Retinal pigment epithelial cell (primary cell): Measurements from ENCODE around the gene IQGAP1.

Source experiments
- DNase-seq: peaks from one replicate; pipeline ENCODE4 v3.0.0-alpha.2; 2010; ENCODE audit warnings: low read depth
- H3K4me3 ChIP-seq: 2 replicates; pipeline ENCODE4 v1.5.1; 2011; ENCODE audit warnings: mild to moderate bottlenecking, low read length, control low read depth, moderate library complexity
- CTCF ChIP-seq: conservative IDR thresholded peaks from 2 replicates; pipeline ENCODE4 v1.5.1; 2011; ENCODE audit warnings: low read depth, low read length, control low read depth, inconsistent platforms

Gene IQGAP1

GRCh38 chr15:90358124-90359033 lies 29.7 kb upstream of the IQGAP1 start:
- no peak for TF ChIP-seq CTCF
- H3K4me3 ChIP-seq, result no peak overlapping the region
- DNase-seq, result no peak

GRCh38 chr15:90360746-90361145 lies 27.3 kb upstream of the IQGAP1 start:
- no peak overlapping the region for H3K4me3 ChIP-seq
- DNase-seq, result no peak
- TF ChIP-seq CTCF, result no peak

- no peak overlapping the region for H3K4me3 ChIP-seq
- no peak for TF ChIP-seq CTCF
- DNase-seq, result peak; percentile 80
Measured at GRCh38 chr15:90362936-90363212, 25.2 kb upstream of the IQGAP1 start.

- peak; percentile 39 for DNase-seq
- no peak overlapping the region for H3K4me3 ChIP-seq
- no peak for TF ChIP-seq CTCF
Measured at GRCh38 chr15:90364251-90364650, 23.8 kb upstream of the IQGAP1 start.

- H3K4me3 ChIP-seq, result no peak overlapping the region
- no peak for DNase-seq
- TF ChIP-seq CTCF, result no peak
Measured at GRCh38 chr15:90365414-90366055, 22.5 kb upstream of the IQGAP1 start.

GRCh38 chr15:90367576-90367975 lies 20.5 kb upstream of the IQGAP1 start:
- H3K4me3 ChIP-seq, result no peak overlapping the region
- no peak for TF ChIP-seq CTCF
- DNase-seq, result no peak

- no peak for TF ChIP-seq CTCF
- no peak overlapping the region for H3K4me3 ChIP-seq
- DNase-seq, result no peak
Measured at GRCh38 chr15:90375071-90375470, 13.0 kb upstream of the IQGAP1 start.
